SK-N-SH (cell line): ENCODE data around the gene KDM6B.

Source experiments
- EP300 ChIP-seq, 2 experiments: IDR thresholded peaks; 2 replicates each; pipeline versions ENCODE4 v1.4.0 to v1.6.1; 2012; ENCODE audit warnings: borderline replicate concordance in 1 of 2, low read depth in 1 of 2, low read length in 1 of 2
- EZH2phosphoT487 ChIP-seq: fragments of 200-600 bp; sonication (generic); IDR thresholded peaks from 2 replicates; pipeline ENCODE4 v1.6.1; 2017; ENCODE audit warnings: low read depth, mixed run types, mild to moderate bottlenecking, antibody characterized with exemption, moderate library complexity, borderline replicate concordance
- FOXM1 ChIP-seq: IDR thresholded peaks from 2 replicates; pipeline ENCODE4 v1.4.0; 2012; ENCODE audit warnings: low read depth, mild to moderate bottlenecking
- GATA2 ChIP-seq: sonication (generic); formaldehyde crosslinking; IDR thresholded peaks from 2 replicates; pipeline ENCODE4 v1.5.0; 2020; ENCODE audit warnings: mild to moderate bottlenecking, missing genetic modification reagents
- PBX3 ChIP-seq: IDR thresholded peaks from 2 replicates; pipeline ENCODE4; 2012
- POLR2AphosphoS5 ChIP-seq: IDR thresholded peaks from 2 replicates; pipeline ENCODE4 v1.6.1; 2012; ENCODE audit warnings: low read depth, low read length
- RAD21 ChIP-seq: IDR thresholded peaks from 2 replicates; pipeline ENCODE4 v1.6.1; 2012; ENCODE audit warnings: mild to moderate bottlenecking, low read length
- REST ChIP-seq: IDR thresholded peaks from 2 replicates; pipeline ENCODE4 v1.6.1; 2012; ENCODE audit warnings: mild to moderate bottlenecking, low read depth, low read length, moderate library complexity
- RFX5 ChIP-seq: IDR thresholded peaks from 2 replicates; pipeline ENCODE4 v1.6.1; 2012; ENCODE audit warnings: mild to moderate bottlenecking, improper control_type of control experiment, low read length
- YY1 ChIP-seq: IDR thresholded peaks from 2 replicates; pipeline ENCODE4 v1.4.0; 2012; ENCODE audit warnings: low read depth, mild to moderate bottlenecking
- ZBTB33 ChIP-seq: IDR thresholded peaks from 2 replicates; pipeline ENCODE4 v1.4.0; 2012; ENCODE audit warnings: low read depth, borderline replicate concordance
- TF ChIP-seq, protein P1 (sequence below): fragments of 200-600 bp; sonication (generic); IDR thresholded peaks from 2 replicates; pipeline ENCODE4 v1.6.1; 2017; ENCODE audit warnings: antibody characterized with exemption, mild to moderate bottlenecking, moderate library complexity

DNA sequence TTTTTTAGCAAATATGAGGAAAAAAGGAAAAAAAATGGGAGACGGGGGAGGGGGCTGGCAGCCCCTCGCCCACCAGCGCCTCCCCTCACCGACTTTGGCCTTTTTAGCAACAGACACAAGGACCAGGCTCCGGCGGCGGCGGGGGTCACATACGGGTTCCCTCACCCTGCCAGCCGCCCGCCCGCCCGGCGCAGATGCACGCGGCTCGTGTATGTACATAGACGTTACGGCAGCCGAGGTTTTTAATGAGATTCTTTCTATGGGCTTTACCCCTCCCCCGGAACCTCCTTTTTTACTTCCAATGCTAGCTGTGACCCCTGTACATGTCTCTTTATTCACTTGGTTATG is 19.6 kb downstream of the KDM6B start:
- TF ChIP-seq ZBTB33 (no peak), GATA2 (CRISPR knock-in tag) (no peak), FOXM1 (no peak), YY1 (no peak), POLR2AphosphoS5 (no peak), PBX3 (no peak), RAD21 (no peak), REST (no peak), EZH2phosphoT487 (no peak), RFX5 (no peak), EP300 (IDR thresholded peaks at IDR 0.05; ENCODE audit: borderline replicate concordance in 1 of 2, low read depth in 1 of 2, low read length in 1 of 2) (no peak)
- TF ChIP-seq, protein P1, sequence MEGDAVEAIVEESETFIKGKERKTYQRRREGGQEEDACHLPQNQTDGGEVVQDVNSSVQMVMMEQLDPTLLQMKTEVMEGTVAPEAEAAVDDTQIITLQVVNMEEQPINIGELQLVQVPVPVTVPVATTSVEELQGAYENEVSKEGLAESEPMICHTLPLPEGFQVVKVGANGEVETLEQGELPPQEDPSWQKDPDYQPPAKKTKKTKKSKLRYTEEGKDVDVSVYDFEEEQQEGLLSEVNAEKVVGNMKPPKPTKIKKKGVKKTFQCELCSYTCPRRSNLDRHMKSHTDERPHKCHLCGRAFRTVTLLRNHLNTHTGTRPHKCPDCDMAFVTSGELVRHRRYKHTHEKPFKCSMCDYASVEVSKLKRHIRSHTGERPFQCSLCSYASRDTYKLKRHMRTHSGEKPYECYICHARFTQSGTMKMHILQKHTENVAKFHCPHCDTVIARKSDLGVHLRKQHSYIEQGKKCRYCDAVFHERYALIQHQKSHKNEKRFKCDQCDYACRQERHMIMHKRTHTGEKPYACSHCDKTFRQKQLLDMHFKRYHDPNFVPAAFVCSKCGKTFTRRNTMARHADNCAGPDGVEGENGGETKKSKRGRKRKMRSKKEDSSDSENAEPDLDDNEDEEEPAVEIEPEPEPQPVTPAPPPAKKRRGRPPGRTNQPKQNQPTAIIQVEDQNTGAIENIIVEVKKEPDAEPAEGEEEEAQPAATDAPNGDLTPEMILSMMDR: no peak
